IPS-18c (cell line): ENCODE data around the gene VIT.

Experiments used
- H3K4me3 ChIP-seq: 2 replicates; pipeline ENCODE4 v1.7.0; 2013; ENCODE audit warnings: low read depth, mild to moderate bottlenecking, low read length, moderate library complexity; ENCODE audit not compliant: insufficient read depth
- H3K9me3 ChIP-seq: one replicate; pipeline ENCODE4 v1.6.1; 2013; ENCODE audit warnings: mild to moderate bottlenecking, low read length, moderate library complexity; ENCODE audit not compliant: control insufficient read depth, insufficient read depth

VIT gene

GRCh38 chr2:36733215-36733614 is 36.7 kb downstream of the VIT start:
- Histone ChIP-seq H3K4me3 (no peak overlapping the region), H3K9me3 (no peaks in the 10 kb centered on the region)

- no peaks in the 10 kb centered on the region for H3K9me3 ChIP-seq
- H3K4me3 ChIP-seq: no peak overlapping the region
Observed at GRCh38 chr2:36734304-36734703, 37.8 kb downstream of the VIT start.

- Histone ChIP-seq H3K4me3 (no peak overlapping the region), H3K9me3 (no peaks in the 10 kb centered on the region)
Observed at GRCh38 chr2:36737131-36737750, 40.7 kb downstream of the VIT start.

GRCh38 chr2:36740061-36740460 is 43.6 kb downstream of the VIT start:
- no peak overlapping the region for H3K4me3 ChIP-seq
- H3K9me3 ChIP-seq: peaks cover under 1% of the 10 kb centered on the region

GRCh38 chr2:36741188-36741837 is 44.8 kb downstream of the VIT start:
- Histone ChIP-seq H3K4me3 (no peak overlapping the region), H3K9me3 (peaks cover 2% of the 10 kb centered on the region)

GRCh38 chr2:36743954-36744353 is 47.4 kb downstream of the VIT start:
- Histone ChIP-seq H3K4me3 (no peak overlapping the region), H3K9me3 (peaks cover 2% of the 10 kb centered on the region)

GRCh38 chr2:36748166-36748565 is 51.7 kb downstream of the VIT start:
- no peak overlapping the region for H3K4me3 ChIP-seq
- peaks cover 2% of the 10 kb centered on the region for H3K9me3 ChIP-seq

GRCh38 chr2:36750101-36750500 is 53.6 kb downstream of the VIT start:
- no peak overlapping the region for H3K4me3 ChIP-seq
- peaks cover under 1% of the 10 kb centered on the region for H3K9me3 ChIP-seq

GRCh38 chr2:36753706-36754221 is 57.3 kb downstream of the VIT start:
- H3K9me3 ChIP-seq: no peaks in the 10 kb centered on the region

GRCh38 chr2:36754578-36754977 is 58.1 kb downstream of the VIT start:
- Histone ChIP-seq H3K9me3 (no peaks in the 10 kb centered on the region), H3K4me3 (no peak overlapping the region)

More at GRCh38 chr2:36753706-36754221, 57.3 kb downstream of the VIT start:
- peak overlapping the region; percentile 9; the same call in 1 of the 2 replicates for H3K4me3 ChIP-seq

GRCh38 chr2:36756438-36756837 is 59.9 kb downstream of the VIT start:
- H3K4me3 ChIP-seq: no peak overlapping the region
- no peaks in the 10 kb centered on the region for H3K9me3 ChIP-seq

GRCh38 chr2:36762764-36763490 is 66.4 kb downstream of the VIT start:
- H3K4me3 ChIP-seq: no peak overlapping the region

GRCh38 chr2:36769106-36769505 is 72.6 kb downstream of the VIT start:
- Histone ChIP-seq H3K4me3 (no peak overlapping the region), H3K9me3 (no peaks in the 10 kb centered on the region)

More at GRCh38 chr2:36762764-36763490, 66.4 kb downstream of the VIT start:
- H3K9me3 ChIP-seq: no peaks in the 10 kb centered on the region

- H3K9me3 ChIP-seq: no peaks in the 10 kb centered on the region
- no peak overlapping the region for H3K4me3 ChIP-seq
Observed at GRCh38 chr2:36770542-36771287, 74.2 kb downstream of the VIT start.

GRCh38 chr2:36771671-36772070 is 75.2 kb downstream of the VIT start:
- no peak overlapping the region for H3K4me3 ChIP-seq
- H3K9me3 ChIP-seq: no peaks in the 10 kb centered on the region

- Histone ChIP-seq H3K9me3 (no peaks in the 10 kb centered on the region), H3K4me3 (no peak overlapping the region)
Observed at GRCh38 chr2:36773947-36774346, 77.4 kb downstream of the VIT start.

- H3K9me3 ChIP-seq: no peaks in the 10 kb centered on the region
- no peak overlapping the region for H3K4me3 ChIP-seq
Observed at GRCh38 chr2:36775261-36775660, 78.8 kb downstream of the VIT start.
